ENCODE data around the gene CHIC2. TPM values are rescaled to one million over a fixed set of nuclear protein-coding genes. Genes with fewer than 3 reads are reported as not detected.

CHIC2 gene
- total RNA-seq, 4 donors from 2014 or later = 31.3 to 42.7 (median 33.0) TPM

GRCh38 chr4:53981066-53981465, 83.3 kb downstream of the CHIC2 start:
- intact Hi-C loops (cut with DNase I) = no loop called here
- Histone ChIP-seq H3K27ac (no peak overlapping the region), H3K4me3 (replicated peaks in 1 of 3) (no peak overlapping the region), H3K4me1 (no peaks in the 10 kb centered on the region), H3K27me3 (no peaks in the 10 kb centered on the region), H3K36me3 (no peaks in the 10 kb centered on the region), H3K9me3 (no peaks in the 10 kb centered on the region)
- no peak for DNase-seq
- 94 to 95% methylated on average over 2 of the region's 2 CpGs for WGBS, 2 donors
- no peak for TF ChIP-seq CTCF (IDR thresholded peaks at IDR 0.05)

GRCh38 chr4:53974561-53974960, 89.8 kb downstream of the CHIC2 start:
- TF ChIP-seq CTCF (IDR thresholded peaks at IDR 0.05) (no peak), POLR2A (IDR thresholded peaks at IDR 0.05) (no peak)
- Histone ChIP-seq H3K9me3 (no peaks in the 10 kb centered on the region), H3K4me1 (no peaks in the 10 kb centered on the region), H3K36me3 (no peaks in the 10 kb centered on the region), H3K27ac (no peak overlapping the region), H3K27me3 (no peaks in the 10 kb centered on the region), H3K4me3 (replicated peaks in 1 of 3) (no peak overlapping the region)
- intact Hi-C loops (cut with DNase I) = no loop called here
- DNase-seq = no peak
- 93 to 96% methylated on average over 2 of the region's 2 CpGs for WGBS, 2 donors

GRCh38 chr4:53967986-53968385, 96.4 kb downstream of the CHIC2 start:
- intact Hi-C loops (cut with DNase I) = no loop called here
- TF ChIP-seq POLR2A (IDR thresholded peaks at IDR 0.05) = no peak
- no peak for TF ChIP-seq CTCF (IDR thresholded peaks at IDR 0.05)
- Histone ChIP-seq H3K9me3 (no peaks in the 10 kb centered on the region), H3K27me3 (no peaks in the 10 kb centered on the region), H3K4me1 (no peaks in the 10 kb centered on the region), H3K36me3 (no peaks in the 10 kb centered on the region), H3K4me3 (replicated peaks in 1 of 3) (no peak overlapping the region), H3K27ac (no peak overlapping the region)
- no peak for DNase-seq
- WGBS, 2 donors = 96% methylated on average over 1 of the region's 1 CpG

- intact Hi-C loops (cut with DNase I) = no loop called here
- Histone ChIP-seq H3K27ac (no peak overlapping the region), H3K27me3 (no peaks in the 10 kb centered on the region), H3K36me3 (no peaks in the 10 kb centered on the region), H3K9me3 (no peaks in the 10 kb centered on the region), H3K4me3 (replicated peaks in 1 of 3) (no peak overlapping the region), H3K4me1 (no peaks in the 10 kb centered on the region)
- WGBS, 2 donors = 68 to 75% methylated on average over 3 of the region's 3 CpGs
- no peak for DNase-seq
- no peak for TF ChIP-seq CTCF (IDR thresholded peaks at IDR 0.05)
- TF ChIP-seq POLR2A (IDR thresholded peaks at IDR 0.05) = no peak
These were observed 100.6 kb downstream of the CHIC2 start for GRCh38 chr4:53963781-53964180.

GRCh38 chr4:53963336-53963735, 101.1 kb downstream of the CHIC2 start:
- H3K4me1 ChIP-seq = no peaks in the 10 kb centered on the region
- WGBS, 2 donors = 86 to 88% methylated on average over 4 of the region's 4 CpGs
- no peak overlapping the region for H3K4me3 ChIP-seq (replicated peaks in 1 of 3)
- no peak overlapping the region for H3K27ac ChIP-seq
- DNase-seq = no peak
- intact Hi-C loops (cut with DNase I) = no loop called here
- no peak for TF ChIP-seq POLR2A (IDR thresholded peaks at IDR 0.05)
- TF ChIP-seq CTCF (IDR thresholded peaks at IDR 0.05) = no peak
- H3K36me3 ChIP-seq = no peaks in the 10 kb centered on the region
- H3K9me3 ChIP-seq = no peaks in the 10 kb centered on the region
- no peaks in the 10 kb centered on the region for H3K27me3 ChIP-seq
